Right lobe of liver (tissue), 6 donors: ENCODE measurements around the gene PCTP. TPM values are rescaled to one million over a fixed set of nuclear protein-coding genes. Genes with fewer than 3 reads are reported as not detected.

Source experiments
- ATAC-seq, 4 donors: fragments of 200-7000 bp; cut with Tn5 transposase; one replicate each; pipeline ENCODE4 v1.9.1; 2020; ENCODE audit warnings: mild to moderate bottlenecking in 4 of 4, moderate library complexity in 4 of 4
- DNase-seq, 3 donors: peaks; one replicate each; pipeline ENCODE4 v3.0.0-alpha.2; 2020
- H3K27ac ChIP-seq, 3 donors: fragments of 200-600 bp; one replicate each; pipeline ENCODE4 v1.8.0; 2022
- H3K27me3 ChIP-seq, 2 donors: fragments of 200-600 bp; one replicate each; pipeline ENCODE4 v1.8.0; 2022
- H3K36me3 ChIP-seq, 4 donors: fragments of 200-600 bp; sonication (generic) in 1 of 4; one replicate each; pipeline versions ENCODE4 v1.5.1 to v1.8.0; 2017 to 2022; ENCODE audit warnings: control low read depth in 1 of 4
- H3K4me1 ChIP-seq, 4 donors: fragments of 200-600 bp; sonication (generic) in 1 of 4; one replicate each; pipeline versions ENCODE4 v1.5.1 to v1.8.0; 2017 to 2022; ENCODE audit warnings: control low read depth in 1 of 4
- H3K4me3 ChIP-seq, 3 donors: fragments of 200-600 bp; one replicate each; pipeline ENCODE4 v1.8.0; 2022
- H3K9me3 ChIP-seq, 4 donors: fragments of 200-600 bp; sonication (generic) in 1 of 4; one replicate each; pipeline versions ENCODE4 v1.5.1 to v1.8.0; 2017 to 2022; ENCODE audit warnings: control low read depth in 1 of 4
- CTCF ChIP-seq, 4 donors: fragments of 200-600 bp in 3 of 4; fragments of 450-650 bp in 1 of 4; IDR thresholded peaks; one replicate each; pipeline versions ENCODE4 v1.5.1 to v1.8.0; 2016 to 2022; ENCODE audit warnings: antibody characterized with exemption in 4 of 4, mild to moderate bottlenecking in 2 of 4
- POLR2A ChIP-seq: fragments of 450-650 bp; IDR thresholded peaks from one replicate; pipeline ENCODE4 v1.6.1; 2017; ENCODE audit warnings: antibody characterized with exemption, mild to moderate bottlenecking
- WGBS: methylation state at CpG from one replicate; pipeline ENCODE4 v1.1.6; 2018; ENCODE audit warnings: low coverage, low lambda C conversion rate; ENCODE audit not compliant: insufficient coverage; ENCODE audit errors: missing lambda C conversion rate; 5-methylcytosine and 5-hydroxymethylcytosine counted together
- intact Hi-C, 2 donors: fragments of 100-400 bp; cut with DNase I; formaldehyde crosslinking; loops; one replicate each; pipeline versions ENCODE4 v1.11.2 to v1.14.1; 2022
- total RNA-seq, 6 experiments: library from RNA; depleted of rRNA in 2 of 6; stranded (reverse); fragments of >200 nt in 2 of 6; fragmentation: NEBNext Ultra II Directional in 3 of 6; extraction: Animal tissue kit (Norgen Biotek cat#: 25700) in 3 of 6; gene quantifications; one replicate each; pipeline versions ENCODE4 v1.1.0 to v1.2.4, GENCODE V29; 2016 to 2023
- donor health status: DM: no; HTN: yes; CAD: no.
- donor health status: DM: no; HTN: no; CAD: no.
- donor health status: DM: no; HTN: no; CAD: no.
- donor health status: DM: no; HTN: yes; CAD: no.
- donor health status: DM: no; HTN: yes; CAD: no.

PCTP gene
- total RNA-seq, 6 experiments from 2014 or later, result 27.4 to 82.6 (median 68.1) TPM

GRCh38 chr17:55763856-55764255 is 13.0 kb downstream of the PCTP start:
- peak overlapping the region in 2 of 3 donors; percentile 23 to 56 for H3K27ac ChIP-seq
- H3K9me3 ChIP-seq, result no peaks in the 10 kb centered on the region
- no peak overlapping the region for H3K4me3 ChIP-seq
- DNase-seq (no peak), ATAC-seq (peak in 2 of 4 donors; percentile 13 to 29)
- 41% methylated on average over 6 of the region's 6 CpGs for WGBS
- H3K27me3 ChIP-seq, result no peaks in the 10 kb centered on the region
- no peak for TF ChIP-seq CTCF (IDR thresholded peaks at IDR 0.05)
- TF ChIP-seq POLR2A, result no peak
- intact Hi-C loops, result no loop called here
- H3K4me1 ChIP-seq, result peaks cover 0 to 54% (median 14%) of the 10 kb centered on the region in 4 donors
- H3K36me3 ChIP-seq, result peaks cover 0 to 9% (median 3%) of the 10 kb centered on the region in 4 donors

- DNase-seq (no peak), ATAC-seq (peak in 3 of 4 donors; percentile 32 to 50 (median 42))
- peaks cover 0 to 12% (median 4%) of the 10 kb centered on the region in 4 donors for H3K36me3 ChIP-seq
- no peak overlapping the region for H3K4me3 ChIP-seq
- H3K27me3 ChIP-seq, result no peaks in the 10 kb centered on the region
- H3K9me3 ChIP-seq, result no peaks in the 10 kb centered on the region
- H3K4me1 ChIP-seq, result peaks cover 0 to 49% (median 15%) of the 10 kb centered on the region in 4 donors
- no peak for TF ChIP-seq POLR2A
- TF ChIP-seq CTCF (IDR thresholded peaks at IDR 0.05), result no peak
- H3K27ac ChIP-seq, result peak overlapping the region in 2 of 3 donors; percentile 23 to 56
- 41% methylated on average over 4 of the region's 4 CpGs for WGBS
- intact Hi-C loops, result no loop called here
Observed at GRCh38 chr17:55764610-55765009, 13.8 kb downstream of the PCTP start.

- H3K27me3 ChIP-seq, result no peaks in the 10 kb centered on the region
- 82% methylated on average over 3 of the region's 3 CpGs for WGBS
- H3K4me3 ChIP-seq, result no peak overlapping the region
- TF ChIP-seq POLR2A, result no peak
- TF ChIP-seq CTCF (IDR thresholded peaks at IDR 0.05), result no peak
- H3K36me3 ChIP-seq, result peaks cover 0 to 12% (median 4%) of the 10 kb centered on the region in 4 donors
- no peak for ATAC-seq
- peaks cover 0 to 52% (median 19%) of the 10 kb centered on the region in 4 donors for H3K4me1 ChIP-seq
- no peak overlapping the region for H3K27ac ChIP-seq
- no peak for DNase-seq
- intact Hi-C loops, result no loop called here
- H3K9me3 ChIP-seq, result no peaks in the 10 kb centered on the region
Observed at GRCh38 chr17:55765472-55765871, 14.6 kb downstream of the PCTP start.

- no peak overlapping the region for H3K4me3 ChIP-seq
- H3K4me1 ChIP-seq, result peaks cover 0 to 22% (median 10%) of the 10 kb centered on the region in 4 donors
- DNase-seq (no peak), ATAC-seq (peak in 1 of 4 donors; percentile 7)
- TF ChIP-seq CTCF (IDR thresholded peaks at IDR 0.05), result no peak
- TF ChIP-seq POLR2A, result no peak
- H3K36me3 ChIP-seq, result peaks cover 0 to 44% (median 21%) of the 10 kb centered on the region in 4 donors
- intact Hi-C loops, result no loop called here
- no peaks in the 10 kb centered on the region for H3K27me3 ChIP-seq
- H3K27ac ChIP-seq, result peak overlapping the region in 1 of 3 donors; percentile 15
- H3K9me3 ChIP-seq, result no peaks in the 10 kb centered on the region
Observed at GRCh38 chr17:55768936-55769624, 18.2 kb downstream of the PCTP start.
